HL-60 (cell line): ENCODE data around the gene ZNF503.

ENCODE experiments used
- DNase-seq, 2 experiments: peaks; one replicate each; pipeline ENCODE4 v3.0.0-alpha.2; 2010 to 2020; ENCODE audit warnings: low read depth in 1 of 2, low spot score in 1 of 2
- H3K27ac ChIP-seq: fragments of 250-450 bp; sonication (Bioruptor Pico); replicated peaks from 2 replicates; pipeline ENCODE4 v1.5.1; 2020; ENCODE audit warnings: mild to moderate bottlenecking, moderate library complexity
- H3K27me3 ChIP-seq: fragments of 250-450 bp; sonication (Bioruptor Pico); 2 replicates; pipeline ENCODE4 v1.5.1; 2021; ENCODE audit warnings: mild to moderate bottlenecking, moderate library complexity; ENCODE audit not compliant: insufficient read depth, poor library complexity, severe bottlenecking
- H3K4me3 ChIP-seq: replicated peaks from 2 replicates; pipeline ENCODE4 v1.5.1; 2011; ENCODE audit warnings: mild to moderate bottlenecking, control low read depth, low read length; ENCODE audit not compliant: insufficient read depth
- CTCF ChIP-seq: IDR thresholded peaks from one replicate; pipeline ENCODE4 v1.5.1; 2011; ENCODE audit warnings: low read length, control low read depth, inconsistent platforms; ENCODE audit not compliant: insufficient read depth
- GABPA ChIP-seq: IDR thresholded peaks from 2 replicates; pipeline ENCODE4 v1.6.1; 2012; ENCODE audit warnings: low read depth
- POLR2AphosphoS5 ChIP-seq: IDR thresholded peaks from 2 replicates; pipeline ENCODE4 v1.6.1; 2012; ENCODE audit warnings: low read depth
- REST ChIP-seq: IDR thresholded peaks from 2 replicates; pipeline ENCODE4 v1.6.1; 2012; ENCODE audit warnings: low read depth; ENCODE audit not compliant: insufficient replicate concordance
- SPI1 ChIP-seq: IDR thresholded peaks from 2 replicates; pipeline ENCODE4 v1.6.1; 2012; ENCODE audit warnings: low read depth, mild to moderate bottlenecking, borderline replicate concordance

The ZNF503 gene

GRCh38 chr10:75443362-75443761 lies 41.8 kb upstream of the ZNF503 start:
- Histone ChIP-seq H3K4me3 (no peak overlapping the region), H3K27me3 (no peaks in the 10 kb centered on the region), H3K27ac (no peak overlapping the region)
- TF ChIP-seq GABPA (no peak), CTCF (no peak), REST (no peak), SPI1 (no peak), POLR2AphosphoS5 (no peak)
- no peak for DNase-seq

GRCh38 chr10:75441682-75442081 lies 40.1 kb upstream of the ZNF503 start:
- TF ChIP-seq GABPA (no peak), CTCF (no peak), REST (no peak), SPI1 (no peak), POLR2AphosphoS5 (no peak)

GRCh38 chr10:75441196-75441595 lies 39.6 kb upstream of the ZNF503 start:
- no peak for DNase-seq
- no peak overlapping the region for H3K4me3 ChIP-seq
- H3K27me3 ChIP-seq = no peaks in the 10 kb centered on the region
- H3K27ac ChIP-seq = no peak overlapping the region
- no peak for TF ChIP-seq CTCF
- no peak for TF ChIP-seq SPI1
- no peak for TF ChIP-seq POLR2AphosphoS5
- no peak for TF ChIP-seq GABPA
- TF ChIP-seq REST = no peak

More at GRCh38 chr10:75441682-75442081, 40.1 kb upstream of the ZNF503 start:
- Histone ChIP-seq H3K4me3 (no peak overlapping the region), H3K27ac (no peak overlapping the region), H3K27me3 (no peaks in the 10 kb centered on the region)
- DNase-seq = no peak
